ENCODE measurements around the gene ASCC2.

ASCC2 gene

GRCh38 chr22:29820961-29821290 is 17.1 kb downstream of the ASCC2 start:
- no peak for DNase-seq (ENCODE audit: low read depth in 1 of 2, low spot score in 1 of 2)

GRCh38 chr22:29819501-29819900 is 18.6 kb downstream of the ASCC2 start:
- no peak for DNase-seq (ENCODE audit: low read depth in 1 of 2, low spot score in 1 of 2)

GRCh38 chr22:29817724-29818123 is 20.4 kb downstream of the ASCC2 start:
- DNase-seq (ENCODE audit: low read depth in 1 of 2, low spot score in 1 of 2): no peak

GRCh38 chr22:29816980-29817379 is 21.1 kb downstream of the ASCC2 start:
- no peak for DNase-seq (ENCODE audit: low read depth in 1 of 2, low spot score in 1 of 2)

GRCh38 chr22:29816539-29816938 is 21.5 kb downstream of the ASCC2 start:
- no peak for DNase-seq (ENCODE audit: low read depth in 1 of 2, low spot score in 1 of 2)

- no peak for DNase-seq (ENCODE audit: low read depth in 1 of 2, low spot score in 1 of 2)
These were observed 21.9 kb downstream of the ASCC2 start for GRCh38 chr22:29816128-29816527.

- DNase-seq (ENCODE audit: low read depth in 1 of 2, low spot score in 1 of 2): no peak
These were observed 22.5 kb downstream of the ASCC2 start for GRCh38 chr22:29815580-29815979.

- DNase-seq (ENCODE audit: low read depth in 1 of 2, low spot score in 1 of 2): no peak
These were observed 24.1 kb downstream of the ASCC2 start for GRCh38 chr22:29814003-29814402.

- DNase-seq (ENCODE audit: low read depth in 1 of 2, low spot score in 1 of 2): no peak
These were observed 24.5 kb downstream of the ASCC2 start for GRCh38 chr22:29813563-29813962.

GRCh38 chr22:29813126-29813525 is 24.9 kb downstream of the ASCC2 start:
- no peak for DNase-seq (ENCODE audit: low read depth in 1 of 2, low spot score in 1 of 2)

GRCh38 chr22:29811377-29811776 is 26.7 kb downstream of the ASCC2 start:
- no peak for DNase-seq (ENCODE audit: low read depth in 1 of 2, low spot score in 1 of 2)

GRCh38 chr22:29810216-29810615 is 27.9 kb downstream of the ASCC2 start:
- DNase-seq (ENCODE audit: low read depth in 1 of 2, low spot score in 1 of 2): no peak

- no peak for DNase-seq (ENCODE audit: low read depth in 1 of 2, low spot score in 1 of 2)
These were observed 31.9 kb downstream of the ASCC2 start for GRCh38 chr22:29806196-29806595.

- DNase-seq (ENCODE audit: low read depth in 1 of 2, low spot score in 1 of 2): no peak
These were observed 33.1 kb downstream of the ASCC2 start for GRCh38 chr22:29804985-29805384.

- no peak for DNase-seq (ENCODE audit: low read depth in 1 of 2, low spot score in 1 of 2)
These were observed 34.9 kb downstream of the ASCC2 start for GRCh38 chr22:29803190-29803589.

- no peak for DNase-seq (ENCODE audit: low read depth in 1 of 2, low spot score in 1 of 2)
These were observed 36.3 kb downstream of the ASCC2 start for GRCh38 chr22:29801796-29802195.

GRCh38 chr22:29801153-29801552 is 36.9 kb downstream of the ASCC2 start:
- DNase-seq (ENCODE audit: low read depth in 1 of 2, low spot score in 1 of 2): no peak

GRCh38 chr22:29799217-29799680 is 38.8 kb downstream of the ASCC2 start:
- no peak for DNase-seq (ENCODE audit: low read depth in 1 of 2, low spot score in 1 of 2)

- no peak for DNase-seq (ENCODE audit: low read depth in 1 of 2, low spot score in 1 of 2)
These were observed 39.3 kb downstream of the ASCC2 start for GRCh38 chr22:29798801-29799200.

GRCh38 chr22:29798318-29798717 is 39.8 kb downstream of the ASCC2 start:
- no peak for DNase-seq (ENCODE audit: low read depth in 1 of 2, low spot score in 1 of 2)

- DNase-seq (ENCODE audit: low read depth in 1 of 2, low spot score in 1 of 2): no peak
These were observed 40.7 kb downstream of the ASCC2 start for GRCh38 chr22:29797351-29797750.

- no peak for DNase-seq (ENCODE audit: low read depth in 1 of 2, low spot score in 1 of 2)
These were observed 42.4 kb downstream of the ASCC2 start for GRCh38 chr22:29795663-29796062.

- DNase-seq (ENCODE audit: low read depth in 1 of 2, low spot score in 1 of 2): no peak
These were observed 44.7 kb downstream of the ASCC2 start for GRCh38 chr22:29793396-29793795.

- DNase-seq (ENCODE audit: low read depth in 1 of 2, low spot score in 1 of 2): no peak
These were observed 48.0 kb downstream of the ASCC2 start for GRCh38 chr22:29790061-29790460.

All from stimulated activated CD4-positive, alpha-beta T cell treated with anti-CD3 and anti-CD28 coated beads, Interleukin-15, amount 100 ng/mL, for 1 hour (primary cell).